ENCODE data around the gene GATA5.
"Not testable (repeated sequence)": the region's sequence is repeated elsewhere in the genome, so short reads cannot be mapped to it uniquely, and the experiment has no call there.

Gene GATA5

GRCh38 chr20:62503401-62504178 lies 27.8 kb upstream of the GATA5 start:
- no peak for DNase-seq

GRCh38 chr20:62502496-62503095 lies 26.8 kb upstream of the GATA5 start:
- no peak for DNase-seq

- no peak for DNase-seq
These were observed 26.2 kb upstream of the GATA5 start for GRCh38 chr20:62501801-62502495.

- peak; percentile 23 for DNase-seq
These were observed 24.6 kb upstream of the GATA5 start for GRCh38 chr20:62500237-62500864.

- no peak for DNase-seq
These were observed 24.0 kb upstream of the GATA5 start for GRCh38 chr20:62499758-62500236.

GRCh38 chr20:62498874-62499273 lies 23.1 kb upstream of the GATA5 start:
- no peak for DNase-seq

GRCh38 chr20:62496568-62497218 lies 20.9 kb upstream of the GATA5 start:
- DNase-seq, result no peak

GRCh38 chr20:62495749-62496567 lies 20.2 kb upstream of the GATA5 start:
- DNase-seq, result no peak

GRCh38 chr20:62494980-62495748 lies 19.4 kb upstream of the GATA5 start:
- no peak for DNase-seq

GRCh38 chr20:62494537-62494936 lies 18.7 kb upstream of the GATA5 start:
- no peak for DNase-seq

GRCh38 chr20:62493886-62494285 lies 18.1 kb upstream of the GATA5 start:
- no peak for DNase-seq

- DNase-seq, result no peak
These were observed 17.6 kb upstream of the GATA5 start for GRCh38 chr20:62493253-62493885.

GRCh38 chr20:62492711-62493110 lies 16.9 kb upstream of the GATA5 start:
- no peak for DNase-seq

GRCh38 chr20:62490783-62491182 lies 15.0 kb upstream of the GATA5 start:
- DNase-seq, result not testable (repeated sequence)

- no peak for DNase-seq
These were observed 14.1 kb upstream of the GATA5 start for GRCh38 chr20:62489932-62490263.

GRCh38 chr20:62489186-62489931 lies 13.6 kb upstream of the GATA5 start:
- no peak for DNase-seq

GRCh38 chr20:62488470-62488869 lies 12.7 kb upstream of the GATA5 start:
- no peak for DNase-seq

- DNase-seq, result no peak
These were observed 12.0 kb upstream of the GATA5 start for GRCh38 chr20:62487561-62488354.

GRCh38 chr20:62487118-62487517 lies 11.3 kb upstream of the GATA5 start:
- DNase-seq, result no peak

Data from NCI-H2107 (cell line).